ENCODE data around the gene PSMB8.
A peak's percentile ranks its signal among the peaks of the same experiment; 100 is the strongest.

PSMB8 gene

GRCh38 chr6:32838114-32838958 lies 5.5 kb downstream of the PSMB8 start, which contains the start of gene TAP2 (continued):
- TF ChIP-seq ZNF133 (tag by site-specific recombination; IDR thresholded peaks at IDR 0.05) (no peak), PRDM10 (tag by site-specific recombination; IDR thresholded peaks at IDR 0.05) (peak; percentile 87), BCL11A (tag by site-specific recombination; IDR thresholded peaks at IDR 0.05; ENCODE audit: low read depth) (no peak), ZBTB6 (tag by site-specific recombination; IDR thresholded peaks at IDR 0.05) (peak; percentile 91), ZNF2 (tag by site-specific recombination; IDR thresholded peaks at IDR 0.05) (peak; percentile 84), HOXD13 (CRISPR knock-in tag; IDR thresholded peaks at IDR 0.05; ENCODE audit: borderline replicate concordance) (no peak), ZBTB26 (tag by site-specific recombination; optimal IDR thresholded peaks at IDR 0.05) (peak; percentile 42), MEIS1 (CRISPR knock-in tag; IDR thresholded peaks at IDR 0.05; ENCODE audit: borderline replicate concordance) (no peak), ZBTB21 (tag by site-specific recombination; IDR thresholded peaks at IDR 0.05) (no peak), ZNF391 (tag by site-specific recombination; IDR thresholded peaks at IDR 0.05; ENCODE audit: borderline replicate concordance, low read depth) (peak; percentile 45; the same call in 1 of the 2 replicates), ZNF791 (tag by site-specific recombination; IDR thresholded peaks at IDR 0.05) (no peak), ZNF302 (tag by site-specific recombination; IDR thresholded peaks at IDR 0.05; ENCODE audit: low read depth) (no peak), ZFP3 (tag by site-specific recombination; IDR thresholded peaks at IDR 0.05; ENCODE audit: low read depth) (0 out of 2 replicates have a peak, but pooled peaks have one; percentile 30), ZBTB44 (tag by site-specific recombination; IDR thresholded peaks at IDR 0.05) (peak; percentile 36; the same call in 1 of the 2 replicates), ATF2 (tag by site-specific recombination; IDR thresholded peaks at IDR 0.05; ENCODE audit: low read depth) (no peak), GLIS1 (tag by site-specific recombination; IDR thresholded peaks at IDR 0.05) (no peak; the same call in 1 of the 2 replicates), ZNF214 (tag by site-specific recombination; IDR thresholded peaks at IDR 0.05; ENCODE audit: borderline replicate concordance) (no peak), ZNF521 (tag by site-specific recombination; IDR thresholded peaks at IDR 0.05) (no peak), ZNF324 (tag by site-specific recombination; IDR thresholded peaks at IDR 0.05) (peak; percentile 70), ZNF580 (tag by site-specific recombination; IDR thresholded peaks at IDR 0.05) (no peak), GLIS2 (tag by site-specific recombination; IDR thresholded peaks at IDR 0.05) (peak; percentile 53; the same call in 1 of the 2 replicates), ZSCAN23 (tag by site-specific recombination; IDR thresholded peaks at IDR 0.05) (no peak), ZBTB20 (tag by site-specific recombination; IDR thresholded peaks at IDR 0.05) (peak; percentile 59; the same call in 1 of the 2 replicates), ZBTB48 (tag by site-specific recombination; IDR thresholded peaks at IDR 0.05) (no peak; the same call in none of the 2 replicates), MZF1 (tag by site-specific recombination; IDR thresholded peaks at IDR 0.05; ENCODE audit: borderline replicate concordance) (no peak), ZNF26 (tag by site-specific recombination; IDR thresholded peaks at IDR 0.05) (no peak), ZSCAN16 (tag by site-specific recombination; IDR thresholded peaks at IDR 0.05) (no peak), GLI2 (tag by site-specific recombination; IDR thresholded peaks at IDR 0.05; ENCODE audit: borderline replicate concordance, low read depth) (no peak)
